Astrocyte of the cerebellum (primary cell): ENCODE data around the gene SH2D3C.
"Not testable (repeated sequence)": the region's sequence is repeated elsewhere in the genome, so short reads cannot be mapped to it uniquely, and the experiment has no call there.

Experiments used
- DNase-seq: peaks from one replicate; pipeline ENCODE4 v3.0.0-alpha.2; 2011; ENCODE audit warnings: low read depth
- H3K4me3 ChIP-seq: 2 replicates; pipeline ENCODE4 v1.5.1; 2011; ENCODE audit warnings: mild to moderate bottlenecking, low read depth, low read length, moderate library complexity
- in situ Hi-C: cut with HindIII; loops from 2 replicates; pipeline ENCODE4 v1.10.0; 2017; ENCODE audit warnings: low sequenced_read_pairs
- TF ChIP-seq, protein P1 (sequence below): IDR thresholded peaks from 2 replicates; pipeline ENCODE4 v1.5.1; 2012; ENCODE audit warnings: low read length, low read depth, moderate library complexity, mild to moderate bottlenecking; ENCODE audit errors: missing control alignments

The SH2D3C gene

DNA sequence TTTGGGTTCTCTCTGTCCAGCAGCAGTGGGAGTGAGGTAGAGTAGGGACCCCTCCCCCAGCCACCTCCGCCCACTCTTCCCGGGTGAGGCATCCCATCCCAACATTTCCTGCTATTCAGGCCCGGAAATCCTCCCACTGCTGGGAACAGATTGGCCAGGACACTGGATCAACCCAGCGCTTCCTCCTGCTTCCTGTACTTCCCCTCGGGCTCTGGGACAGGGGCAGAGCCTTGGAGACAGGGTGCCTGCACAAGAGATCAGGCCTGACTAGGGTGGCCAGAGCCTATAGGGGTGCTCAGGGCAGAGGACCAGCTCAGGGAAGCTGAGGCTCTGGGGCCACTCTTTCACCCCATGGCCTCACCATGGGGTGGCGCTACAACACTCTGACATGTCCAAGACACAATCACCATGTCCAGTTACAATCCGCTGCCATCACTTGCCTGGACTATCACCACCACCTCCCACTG, 14.5 kb downstream of the SH2D3C start:
- no peak for DNase-seq
- TF ChIP-seq, protein P1, sequence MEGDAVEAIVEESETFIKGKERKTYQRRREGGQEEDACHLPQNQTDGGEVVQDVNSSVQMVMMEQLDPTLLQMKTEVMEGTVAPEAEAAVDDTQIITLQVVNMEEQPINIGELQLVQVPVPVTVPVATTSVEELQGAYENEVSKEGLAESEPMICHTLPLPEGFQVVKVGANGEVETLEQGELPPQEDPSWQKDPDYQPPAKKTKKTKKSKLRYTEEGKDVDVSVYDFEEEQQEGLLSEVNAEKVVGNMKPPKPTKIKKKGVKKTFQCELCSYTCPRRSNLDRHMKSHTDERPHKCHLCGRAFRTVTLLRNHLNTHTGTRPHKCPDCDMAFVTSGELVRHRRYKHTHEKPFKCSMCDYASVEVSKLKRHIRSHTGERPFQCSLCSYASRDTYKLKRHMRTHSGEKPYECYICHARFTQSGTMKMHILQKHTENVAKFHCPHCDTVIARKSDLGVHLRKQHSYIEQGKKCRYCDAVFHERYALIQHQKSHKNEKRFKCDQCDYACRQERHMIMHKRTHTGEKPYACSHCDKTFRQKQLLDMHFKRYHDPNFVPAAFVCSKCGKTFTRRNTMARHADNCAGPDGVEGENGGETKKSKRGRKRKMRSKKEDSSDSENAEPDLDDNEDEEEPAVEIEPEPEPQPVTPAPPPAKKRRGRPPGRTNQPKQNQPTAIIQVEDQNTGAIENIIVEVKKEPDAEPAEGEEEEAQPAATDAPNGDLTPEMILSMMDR = no peak
- no peak overlapping the region for H3K4me3 ChIP-seq
- in situ Hi-C loops = loop anchor here (5.0 kb wide), 1 partner anchor 108 kb away; no protein-coding TSS in a partner anchor

DNA sequence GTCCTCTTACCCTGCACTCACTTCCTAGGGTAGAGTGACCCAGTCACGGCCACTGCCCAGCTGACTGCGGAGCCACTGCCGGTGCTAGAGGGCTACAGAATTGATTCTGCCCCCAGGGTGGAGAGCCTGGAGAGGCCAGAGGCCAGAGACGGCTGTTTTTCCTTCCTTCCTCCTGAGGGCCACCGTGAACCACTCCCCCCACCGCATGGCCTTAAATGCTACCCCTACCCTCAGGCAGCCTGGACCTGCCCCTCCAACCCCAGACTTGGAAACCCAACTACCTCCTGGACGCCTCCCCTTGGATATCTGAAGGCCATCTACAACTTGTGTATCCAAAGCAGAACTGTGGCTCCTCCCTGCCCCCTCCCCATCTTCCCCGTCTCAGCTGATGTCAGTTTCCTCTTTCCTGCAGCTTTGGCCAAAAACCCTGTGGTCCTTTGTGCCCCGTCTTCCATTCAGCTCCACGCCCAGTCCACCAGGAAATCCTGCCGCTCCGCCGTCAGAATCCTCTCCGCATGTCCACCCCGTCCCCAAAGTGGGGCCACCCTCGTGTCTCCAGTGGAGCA, 16.3 kb downstream of the SH2D3C start:
- no peak for DNase-seq
- in situ Hi-C loops = loop anchor here (5.0 kb wide), 1 partner anchor 110 kb away; no protein-coding TSS in a partner anchor
- no peak overlapping the region for H3K4me3 ChIP-seq
- TF ChIP-seq, protein P1 = no peak

DNA sequence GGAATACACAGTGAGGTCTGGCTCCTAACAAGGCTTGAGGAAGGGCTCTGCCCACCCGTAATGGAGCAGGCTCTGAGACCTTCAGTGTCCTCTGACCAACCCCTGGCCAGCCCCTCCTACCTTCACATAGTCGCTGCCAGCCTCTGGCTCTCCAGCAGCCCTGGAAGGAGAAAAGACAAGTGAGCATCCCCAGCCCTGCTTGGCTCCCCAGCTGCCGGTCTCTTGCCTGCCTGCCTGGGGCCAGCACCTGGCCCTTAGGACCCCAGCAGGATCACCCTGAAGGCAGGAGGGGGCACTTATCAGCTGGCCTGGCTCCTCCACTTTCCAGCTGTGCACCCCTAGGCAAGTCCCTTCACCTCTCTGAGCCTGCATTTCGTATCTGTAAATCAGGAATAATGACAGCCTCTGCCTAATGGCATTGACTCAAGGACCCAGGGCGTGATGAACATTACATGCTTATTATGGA, 16.9 kb downstream of the SH2D3C start:
- in situ Hi-C loops = loop anchor here (5.0 kb wide), 1 partner anchor 111 kb away; no protein-coding TSS in a partner anchor

DNA sequence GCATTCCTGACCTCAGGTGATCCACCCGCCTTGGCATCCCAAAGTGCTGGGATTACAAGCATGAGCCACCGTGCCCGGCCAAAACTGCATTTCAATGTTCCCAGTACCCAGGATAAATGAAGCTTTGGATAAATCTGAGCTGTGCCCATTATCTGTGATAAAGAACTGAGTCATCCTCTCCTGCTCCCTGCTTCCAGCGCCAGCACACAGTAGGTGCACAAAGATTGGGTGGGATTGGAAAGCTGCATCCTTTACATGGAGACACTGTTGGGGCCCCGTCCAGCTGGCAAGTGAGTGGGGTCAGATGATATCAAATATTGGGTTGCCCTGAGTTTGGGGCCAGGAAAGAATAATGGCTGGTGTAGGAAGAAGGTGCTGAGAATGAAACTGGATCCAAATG, 17.4 kb downstream of the SH2D3C start:
- TF ChIP-seq, protein P1 = no peak
- in situ Hi-C loops = loop anchor here (5.0 kb wide), 1 partner anchor 111 kb away; no protein-coding TSS in a partner anchor
- no peak overlapping the region for H3K4me3 ChIP-seq

More for the DNA sequence above, 16.9 kb downstream of the SH2D3C start:
- DNase-seq = no peak
- H3K4me3 ChIP-seq = no peak overlapping the region
- TF ChIP-seq, protein P1 = no peak

DNA sequence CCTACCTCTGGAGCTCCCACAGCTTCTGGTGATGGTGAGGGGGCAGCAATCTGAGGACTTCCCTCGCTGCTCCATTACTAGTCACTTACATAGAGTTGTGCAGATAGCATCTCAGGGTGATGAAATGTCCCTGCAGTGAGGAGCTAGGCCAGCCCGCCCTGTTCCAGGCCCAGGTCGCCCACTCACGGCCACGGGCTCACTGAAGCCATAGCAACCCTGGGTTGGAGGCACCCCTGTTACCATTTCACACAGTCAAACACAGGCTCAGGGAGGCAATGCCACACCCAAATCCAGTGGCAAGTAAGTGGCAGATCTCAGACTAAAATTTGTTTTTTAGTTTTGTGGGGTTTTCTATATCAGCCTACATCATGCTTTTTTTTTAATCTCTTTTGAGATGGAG, 19.6 kb downstream of the SH2D3C start:
- no peak overlapping the region for H3K4me3 ChIP-seq
- in situ Hi-C loops = no loop called here
- TF ChIP-seq, protein P1 = no peak
- DNase-seq = no peak

More for the DNA sequence above, 17.4 kb downstream of the SH2D3C start:
- DNase-seq = no peak

DNA sequence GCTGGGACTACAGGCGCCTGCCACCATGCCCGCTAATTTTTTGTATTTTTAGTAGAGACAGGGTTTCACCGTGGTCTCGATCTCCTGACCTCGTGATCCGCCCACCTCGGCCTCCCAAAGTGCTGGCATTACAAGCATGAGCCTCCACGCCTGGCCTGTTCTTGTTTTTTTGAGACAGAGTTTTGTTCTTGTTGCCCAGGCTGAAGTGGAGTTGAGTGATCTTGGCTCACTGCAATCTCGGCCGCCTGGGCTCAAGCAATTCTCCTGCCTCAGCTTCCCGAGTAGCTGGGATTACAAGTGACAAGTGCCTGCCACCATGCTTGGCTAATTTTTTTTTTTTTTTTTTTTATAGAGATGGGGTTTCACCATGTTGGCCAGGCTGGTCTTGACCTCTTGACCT, 21.7 kb downstream of the SH2D3C start:
- in situ Hi-C loops, DNase-seq, H3K4me3 ChIP-seq: not testable (repeated sequence)

DNA sequence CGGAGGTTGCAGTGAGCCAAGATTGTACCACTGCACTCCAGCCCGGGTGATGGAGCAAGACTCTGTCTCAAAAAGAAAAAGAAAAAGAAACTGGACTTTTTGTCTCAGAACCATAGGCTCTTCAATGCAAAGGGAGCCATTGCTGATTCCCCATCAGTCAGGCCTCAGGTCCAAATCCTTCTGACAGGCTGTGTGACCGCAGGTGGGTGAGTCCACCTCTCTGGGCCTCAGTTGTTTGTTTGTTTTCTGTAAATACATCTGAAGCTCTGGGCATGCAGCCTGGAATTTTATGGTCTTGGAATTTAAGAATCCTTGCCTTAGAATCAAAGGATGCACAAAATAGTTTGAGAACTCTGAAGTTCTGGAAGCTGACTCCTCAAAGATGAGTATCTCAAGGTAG, 22.2 kb downstream of the SH2D3C start:
- TF ChIP-seq, protein P1 = no peak
- in situ Hi-C loops = no loop called here
- no peak for DNase-seq
- H3K4me3 ChIP-seq = no peak overlapping the region
